ENCODE results near the gene TMIGD3.

Gene TMIGD3

DNA sequence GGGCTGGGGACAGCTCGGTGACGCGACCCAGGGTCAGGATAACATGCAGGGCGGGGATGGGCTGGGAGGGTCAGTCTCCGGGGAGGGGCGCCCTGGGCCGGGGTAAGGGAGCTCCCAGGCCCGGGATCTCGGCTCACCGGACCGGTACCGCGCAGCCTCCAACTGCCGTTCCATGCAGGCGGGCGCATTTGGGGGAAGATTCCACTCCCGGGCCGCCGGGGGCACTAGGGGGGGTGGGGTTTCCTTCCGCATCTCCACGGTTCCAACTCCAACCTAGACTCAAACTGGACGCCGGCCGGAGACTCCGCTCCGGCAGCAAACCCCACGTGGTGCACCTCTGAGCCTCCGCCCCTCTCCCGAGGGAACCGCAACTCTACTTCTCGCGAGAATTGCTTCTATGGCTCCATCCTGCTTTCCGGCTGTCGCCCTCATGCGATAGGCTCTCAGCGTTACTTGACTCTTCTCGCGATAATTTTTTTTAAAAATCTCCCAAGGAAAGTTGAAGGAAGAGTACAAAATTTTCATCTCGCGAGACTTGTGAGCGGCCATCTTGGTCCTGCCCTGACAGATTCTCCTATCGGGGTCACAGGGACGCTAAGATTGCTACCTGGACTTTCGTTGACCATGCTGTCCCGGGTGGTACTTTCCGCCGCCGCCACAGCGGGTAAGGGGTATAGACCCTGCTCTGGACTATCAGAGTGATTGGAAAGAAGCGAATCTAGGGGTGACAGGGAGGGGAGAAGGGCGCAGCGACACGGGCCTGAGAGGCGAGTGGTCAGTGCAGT, 54.3 kb downstream of the TMIGD3 start, which contains the start of the genes ATP5PB and WDR77 (continued):
- TF ChIP-seq HOXD13 (CRISPR knock-in tag; IDR thresholded peaks at IDR 0.05; ENCODE audit: borderline replicate concordance) = no peak
- no peak for TF ChIP-seq MYNN (tag by site-specific recombination; IDR thresholded peaks at IDR 0.05; ENCODE audit: borderline replicate concordance)
- no peak for TF ChIP-seq ZNF830 (tag by site-specific recombination; IDR thresholded peaks at IDR 0.05; ENCODE audit: low read depth)
- TF ChIP-seq, protein P1, sequence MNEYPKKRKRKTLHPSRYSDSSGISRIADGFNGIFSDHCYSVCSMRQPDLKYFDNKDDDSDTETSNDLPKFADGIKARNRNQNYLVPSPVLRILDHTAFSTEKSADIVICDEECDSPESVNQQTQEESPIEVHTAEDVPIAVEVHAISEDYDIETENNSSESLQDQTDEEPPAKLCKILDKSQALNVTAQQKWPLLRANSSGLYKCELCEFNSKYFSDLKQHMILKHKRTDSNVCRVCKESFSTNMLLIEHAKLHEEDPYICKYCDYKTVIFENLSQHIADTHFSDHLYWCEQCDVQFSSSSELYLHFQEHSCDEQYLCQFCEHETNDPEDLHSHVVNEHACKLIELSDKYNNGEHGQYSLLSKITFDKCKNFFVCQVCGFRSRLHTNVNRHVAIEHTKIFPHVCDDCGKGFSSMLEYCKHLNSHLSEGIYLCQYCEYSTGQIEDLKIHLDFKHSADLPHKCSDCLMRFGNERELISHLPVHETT (tag by site-specific recombination; IDR thresholded peaks at IDR 0.05) = no peak; the same call in 1 of the 2 replicates
- TF ChIP-seq, protein P2, sequence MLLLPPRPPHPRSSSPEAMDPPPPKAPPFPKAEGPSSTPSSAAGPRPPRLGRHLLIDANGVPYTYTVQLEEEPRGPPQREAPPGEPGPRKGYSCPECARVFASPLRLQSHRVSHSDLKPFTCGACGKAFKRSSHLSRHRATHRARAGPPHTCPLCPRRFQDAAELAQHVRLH (tag by site-specific recombination; IDR thresholded peaks at IDR 0.05) = no peak
- no peak for TF ChIP-seq ZNF202 (tag by site-specific recombination; IDR thresholded peaks at IDR 0.05; ENCODE audit: borderline replicate concordance)
- TF ChIP-seq, protein P3, sequence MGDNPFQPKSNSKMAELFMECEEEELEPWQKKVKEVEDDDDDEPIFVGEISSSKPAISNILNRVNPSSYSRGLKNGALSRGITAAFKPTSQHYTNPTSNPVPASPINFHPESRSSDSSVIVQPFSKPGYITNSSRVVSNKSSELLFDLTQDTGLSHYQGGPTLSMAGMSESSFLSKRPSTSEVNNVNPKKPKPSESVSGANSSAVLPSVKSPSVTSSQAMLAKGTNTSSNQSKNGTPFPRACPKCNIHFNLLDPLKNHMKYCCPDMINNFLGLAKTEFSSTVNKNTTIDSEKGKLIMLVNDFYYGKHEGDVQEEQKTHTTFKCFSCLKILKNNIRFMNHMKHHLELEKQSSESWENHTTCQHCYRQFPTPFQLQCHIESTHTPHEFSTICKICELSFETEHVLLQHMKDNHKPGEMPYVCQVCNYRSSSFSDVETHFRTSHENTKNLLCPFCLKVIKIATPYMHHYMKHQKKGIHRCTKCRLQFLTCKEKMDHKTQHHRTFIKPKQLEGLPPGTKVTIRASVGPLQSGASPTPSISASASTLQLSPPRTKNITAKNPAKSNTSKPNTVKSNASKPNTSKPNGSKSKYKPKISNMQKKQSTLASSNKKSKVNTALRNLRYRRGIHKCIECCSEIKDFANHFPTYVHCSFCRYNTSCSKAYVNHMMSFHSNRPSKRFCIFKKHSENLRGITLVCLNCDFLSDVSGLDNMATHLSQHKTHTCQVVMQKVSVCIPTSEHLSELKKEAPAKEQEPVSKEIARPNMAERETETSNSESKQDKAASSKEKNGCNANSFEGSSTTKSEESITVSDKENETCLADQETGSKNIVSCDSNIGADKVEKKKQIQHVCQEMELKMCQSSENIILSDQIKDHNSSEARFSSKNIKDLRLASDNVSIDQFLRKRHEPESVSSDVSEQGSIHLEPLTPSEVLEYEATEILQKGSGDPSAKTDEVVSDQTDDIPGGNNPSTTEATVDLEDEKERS (tag by site-specific recombination; IDR thresholded peaks at IDR 0.05) = no peak
- TF ChIP-seq, protein P4, sequence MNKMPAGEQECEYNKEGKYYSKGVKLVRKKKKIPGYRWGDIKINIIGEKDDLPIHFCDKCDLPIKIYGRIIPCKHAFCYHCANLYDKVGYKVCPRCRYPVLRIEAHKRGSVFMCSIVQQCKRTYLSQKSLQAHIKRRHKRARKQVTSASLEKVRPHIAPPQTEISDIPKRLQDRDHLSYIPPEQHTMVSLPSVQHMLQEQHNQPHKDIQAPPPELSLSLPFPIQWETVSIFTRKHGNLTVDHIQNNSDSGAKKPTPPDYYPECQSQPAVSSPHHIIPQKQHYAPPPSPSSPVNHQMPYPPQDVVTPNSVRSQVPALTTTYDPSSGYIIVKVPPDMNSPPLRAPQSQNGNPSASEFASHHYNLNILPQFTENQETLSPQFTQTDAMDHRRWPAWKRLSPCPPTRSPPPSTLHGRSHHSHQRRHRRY (tag by site-specific recombination; IDR thresholded peaks at IDR 0.05) = no peak
- TF ChIP-seq ZNF324 (tag by site-specific recombination; IDR thresholded peaks at IDR 0.05) = 0 out of 2 replicates have a peak, but pooled peaks have one; percentile 63

DNA sequence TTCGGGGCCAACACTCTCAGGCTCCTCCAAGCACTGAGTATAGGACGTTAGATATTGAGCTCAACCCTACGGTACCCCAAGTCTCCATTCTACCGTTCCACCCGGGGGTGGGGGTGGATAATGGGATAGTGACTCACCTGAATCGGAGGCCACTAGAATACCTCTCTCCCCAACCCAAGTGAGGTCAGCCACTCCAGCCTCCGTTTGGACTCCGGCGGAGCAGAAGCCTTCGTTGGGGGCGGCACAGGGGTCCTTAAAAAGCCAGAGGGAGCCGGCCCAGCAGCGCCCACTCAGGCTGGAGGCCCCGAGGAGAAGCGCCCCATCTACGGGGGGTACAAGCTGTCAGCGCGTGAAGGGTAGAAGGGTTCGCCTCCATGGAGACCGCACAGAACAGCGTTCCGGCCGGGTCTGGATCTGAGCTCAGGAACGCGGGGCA, 54.9 kb downstream of the TMIGD3 start:
- H3K4me3 ChIP-seq (ENCODE audit: low read depth, low read length) = peak overlapping the region; percentile 99
- H3K9me3 ChIP-seq (ENCODE audit: control insufficient read depth, insufficient read depth, low read depth, low read length) = no peaks in the 10 kb centered on the region
- H3K36me3 ChIP-seq (ENCODE audit: control insufficient read depth in 2 of 2, insufficient read depth in 1 of 2, low read length in 2 of 2) = peaks cover 7 to 71% of the 10 kb centered on the region in 2 experiments; a peak in 2 of 3 replicates
- peak overlapping the region; percentile 33; the same call in 1 of the 2 replicates for H3K27ac ChIP-seq (ENCODE audit: extremely low read depth, low read depth, low read length)
- CTCF ChIA-PET = interaction anchor here (0.5 to 1.9 kb wide), 4 partner anchors 10 to 226 kb away, joined by 3 to 6 read pairs (median 4); no protein-coding TSS in a partner anchor
- no peak for TF ChIP-seq ZNF623 (tag by site-specific recombination; IDR thresholded peaks at IDR 0.05)
- TF ChIP-seq ZFHX2 (tag by site-specific recombination; conservative IDR thresholded peaks at IDR 0.05) = 0 out of 2 replicates have a peak, but pooled peaks have one; percentile 8
- no peak for TF ChIP-seq TRIM28 (IDR thresholded peaks at IDR 0.05; ENCODE audit: borderline replicate concordance, low read length)
- no peak for TF ChIP-seq ZNF510 (tag by site-specific recombination; IDR thresholded peaks at IDR 0.05; ENCODE audit: insufficient replicate concordance)
- no peak for TF ChIP-seq ZNF169 (tag by site-specific recombination; IDR thresholded peaks at IDR 0.05)
- peak; percentile 85; the same call in 1 of the 2 replicates for TF ChIP-seq ZNF600 (tag by site-specific recombination; IDR thresholded peaks at IDR 0.05)
- TF ChIP-seq ZNF23 (tag by site-specific recombination; IDR thresholded peaks at IDR 0.05; ENCODE audit: borderline replicate concordance) = no peak
- TF ChIP-seq ZBTB7A (tag by site-specific recombination; IDR thresholded peaks at IDR 0.05; ENCODE audit: low read depth) = no peak
- peak; percentile 85 for TF ChIP-seq GLIS2 (tag by site-specific recombination; IDR thresholded peaks at IDR 0.05)
- no peak for TF ChIP-seq ZNF791 (tag by site-specific recombination; IDR thresholded peaks at IDR 0.05)
- no peak for TF ChIP-seq ZBTB1 (tag by site-specific recombination; IDR thresholded peaks at IDR 0.05)
- TF ChIP-seq, protein P5, sequence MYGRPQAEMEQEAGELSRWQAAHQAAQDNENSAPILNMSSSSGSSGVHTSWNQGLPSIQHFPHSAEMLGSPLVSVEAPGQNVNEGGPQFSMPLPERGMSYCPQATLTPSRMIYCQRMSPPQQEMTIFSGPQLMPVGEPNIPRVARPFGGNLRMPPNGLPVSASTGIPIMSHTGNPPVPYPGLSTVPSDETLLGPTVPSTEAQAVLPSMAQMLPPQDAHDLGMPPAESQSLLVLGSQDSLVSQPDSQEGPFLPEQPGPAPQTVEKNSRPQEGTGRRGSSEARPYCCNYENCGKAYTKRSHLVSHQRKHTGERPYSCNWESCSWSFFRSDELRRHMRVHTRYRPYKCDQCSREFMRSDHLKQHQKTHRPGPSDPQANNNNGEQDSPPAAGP (tag by site-specific recombination; IDR thresholded peaks at IDR 0.05) = 0 out of 2 replicates have a peak, but pooled peaks have one; percentile 40
- TF ChIP-seq GLIS1 (tag by site-specific recombination; IDR thresholded peaks at IDR 0.05) = peak; percentile 69
- TF ChIP-seq ZBTB20 (tag by site-specific recombination; IDR thresholded peaks at IDR 0.05) = no peak; the same call in 1 of the 2 replicates
- peak; percentile 34; the same call in 1 of the 2 replicates for TF ChIP-seq ZIC2 (tag by site-specific recombination; IDR thresholded peaks at IDR 0.05)
- TF ChIP-seq ZNF335 (tag by site-specific recombination; conservative IDR thresholded peaks at IDR 0.05) = peak; percentile 95
- H3K4me1 ChIP-seq (ENCODE audit: control insufficient read depth, insufficient read depth, low read length) = no peaks in the 10 kb centered on the region
- POLR2A ChIA-PET = interaction anchor here (0.6 to 1.3 kb wide), 8 partner anchors 11 to 290 kb away, joined by 3 to 7 read pairs (median 5); partner anchors contain the start of genes INKA2 and RAP1A

All from HEK293 (cell line).